A549 (cell line): ENCODE data around the gene LARGE1.

ENCODE experiments used
- CEBPB ChIP-seq, 2 experiments: fragments of >200 bp in 1 of 2; sonication (Bioruptor Twin) in 1 of 2; formaldehyde crosslinking in 1 of 2; IDR thresholded peaks; 2 replicates each; pipeline ENCODE4 v1.6.1; 2012 to 2016
- EP300 ChIP-seq, 2 experiments: fragments of >200 bp; sonication (Bioruptor Twin); formaldehyde crosslinking; IDR thresholded peaks; 2 replicates in 1 of 2; 3 replicates in 1 of 2; pipeline ENCODE4 v1.6.1; 2016 to 2017
- HEYL ChIP-seq: fragments of 250-450 bp; sonication (Bioruptor Pico); IDR thresholded peaks from 2 replicates; pipeline ENCODE4 v1.8.0; 2021; ENCODE audit warnings: mild to moderate bottlenecking, moderate library complexity
- JUNB ChIP-seq: fragments of >200 bp; sonication (Bioruptor Twin); formaldehyde crosslinking; IDR thresholded peaks from 2 replicates; pipeline ENCODE4 v1.6.1; 2016
- NFE2L2 ChIP-seq: fragments of 150-350 bp; conservative IDR thresholded peaks from 2 replicates; pipeline ENCODE4 v1.6.1; 2014; ENCODE audit warnings: low read length
- POLR2A ChIP-seq: IDR thresholded peaks from 2 replicates; pipeline ENCODE4 v1.6.1; 2012; ENCODE audit warnings: mild to moderate bottlenecking, low read length
- POLR2AphosphoS2 ChIP-seq: conservative IDR thresholded peaks from 2 replicates; pipeline ENCODE4 v1.6.1; 2012; ENCODE audit warnings: low read length, improper control_type of control experiment, inconsistent platforms
- RARB ChIP-seq: fragments of 250-450 bp; sonication (Bioruptor Pico); IDR thresholded peaks from 2 replicates; pipeline ENCODE4 v1.8.0; 2021; ENCODE audit warnings: mild to moderate bottlenecking, moderate library complexity
- RFX5 ChIP-seq: fragments of 450-650 bp; IDR thresholded peaks from 2 replicates; pipeline ENCODE4 v1.7.1; 2014; ENCODE audit warnings: antibody characterized with exemption, mild to moderate bottlenecking, moderate library complexity
- SREBF2 ChIP-seq: fragments of 450-650 bp; IDR thresholded peaks from 2 replicates; pipeline ENCODE4 v1.6.1; 2014; ENCODE audit warnings: mild to moderate bottlenecking, moderate library complexity
- TF ChIP-seq, protein P1 (sequence below): fragments of >200 bp; sonication (Bioruptor Twin); formaldehyde crosslinking; IDR thresholded peaks from 3 replicates; pipeline ENCODE4 v1.5.1; 2016
- TF ChIP-seq, protein P2 (sequence below): fragments of >200 bp; sonication (Bioruptor Twin); formaldehyde crosslinking; IDR thresholded peaks from 3 replicates; pipeline ENCODE4 v1.6.1; 2016

DNA sequence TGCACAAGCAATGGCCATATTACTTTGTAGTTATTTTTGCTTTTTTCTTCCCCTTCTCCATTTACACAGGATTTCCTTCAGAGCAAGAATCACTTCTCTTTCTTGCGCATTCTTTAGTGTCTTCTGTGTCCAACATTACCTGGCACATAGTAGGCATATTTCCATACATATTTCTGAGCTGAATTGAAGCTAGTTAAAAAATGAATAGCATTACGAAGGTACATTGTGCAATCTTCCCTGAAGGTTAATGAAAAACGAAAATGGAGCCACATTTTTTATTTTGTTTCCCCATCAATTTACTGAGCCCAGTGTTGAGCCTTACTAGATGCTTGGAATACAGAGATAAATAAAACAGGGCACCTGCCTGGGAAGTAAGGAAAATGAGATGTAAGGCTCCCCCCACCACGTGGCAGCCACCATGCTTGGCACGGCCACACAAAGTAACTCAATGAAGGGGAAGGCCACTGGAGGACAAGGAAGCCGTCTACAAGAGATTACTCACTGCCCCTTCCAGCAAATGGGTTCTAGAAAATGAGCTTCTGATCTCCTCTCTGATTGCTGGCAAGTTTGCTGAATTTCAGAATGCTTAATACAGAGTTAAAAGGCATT lies 381.9 kb downstream of the LARGE1 start:
- TF ChIP-seq, protein P1, sequence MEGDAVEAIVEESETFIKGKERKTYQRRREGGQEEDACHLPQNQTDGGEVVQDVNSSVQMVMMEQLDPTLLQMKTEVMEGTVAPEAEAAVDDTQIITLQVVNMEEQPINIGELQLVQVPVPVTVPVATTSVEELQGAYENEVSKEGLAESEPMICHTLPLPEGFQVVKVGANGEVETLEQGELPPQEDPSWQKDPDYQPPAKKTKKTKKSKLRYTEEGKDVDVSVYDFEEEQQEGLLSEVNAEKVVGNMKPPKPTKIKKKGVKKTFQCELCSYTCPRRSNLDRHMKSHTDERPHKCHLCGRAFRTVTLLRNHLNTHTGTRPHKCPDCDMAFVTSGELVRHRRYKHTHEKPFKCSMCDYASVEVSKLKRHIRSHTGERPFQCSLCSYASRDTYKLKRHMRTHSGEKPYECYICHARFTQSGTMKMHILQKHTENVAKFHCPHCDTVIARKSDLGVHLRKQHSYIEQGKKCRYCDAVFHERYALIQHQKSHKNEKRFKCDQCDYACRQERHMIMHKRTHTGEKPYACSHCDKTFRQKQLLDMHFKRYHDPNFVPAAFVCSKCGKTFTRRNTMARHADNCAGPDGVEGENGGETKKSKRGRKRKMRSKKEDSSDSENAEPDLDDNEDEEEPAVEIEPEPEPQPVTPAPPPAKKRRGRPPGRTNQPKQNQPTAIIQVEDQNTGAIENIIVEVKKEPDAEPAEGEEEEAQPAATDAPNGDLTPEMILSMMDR = no peak
- TF ChIP-seq RARB (CRISPR knock-in tag) (no peak), CEBPB (IDR thresholded peaks at IDR 0.05) (peak; percentile 65 to 77; a peak in 3 of 4 replicates), SREBF2 (no peak), EP300 (IDR thresholded peaks at IDR 0.05) (no peak), POLR2A (no peak), RFX5 (no peak), JUNB (no peak), HEYL (CRISPR knock-in tag) (no peak), POLR2AphosphoS2 (no peak), NFE2L2 (no peak)
- TF ChIP-seq, protein P2, sequence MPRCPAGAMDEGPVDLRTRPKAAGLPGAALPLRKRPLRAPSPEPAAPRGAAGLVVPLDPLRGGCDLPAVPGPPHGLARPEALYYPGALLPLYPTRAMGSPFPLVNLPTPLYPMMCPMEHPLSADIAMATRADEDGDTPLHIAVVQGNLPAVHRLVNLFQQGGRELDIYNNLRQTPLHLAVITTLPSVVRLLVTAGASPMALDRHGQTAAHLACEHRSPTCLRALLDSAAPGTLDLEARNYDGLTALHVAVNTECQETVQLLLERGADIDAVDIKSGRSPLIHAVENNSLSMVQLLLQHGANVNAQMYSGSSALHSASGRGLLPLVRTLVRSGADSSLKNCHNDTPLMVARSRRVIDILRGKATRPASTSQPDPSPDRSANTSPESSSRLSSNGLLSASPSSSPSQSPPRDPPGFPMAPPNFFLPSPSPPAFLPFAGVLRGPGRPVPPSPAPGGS = no peak
